Measurements from ENCODE around the gene KIAA1755. TPM values are rescaled to one million over a fixed set of nuclear protein-coding genes. Genes with fewer than 3 reads are reported as not detected.

KIAA1755 gene
- total and polyA plus RNA-seq, 2 of the 4 experiments (the other 2 are of a cell fraction) = 2.5 to 5.1 TPM

DNA sequence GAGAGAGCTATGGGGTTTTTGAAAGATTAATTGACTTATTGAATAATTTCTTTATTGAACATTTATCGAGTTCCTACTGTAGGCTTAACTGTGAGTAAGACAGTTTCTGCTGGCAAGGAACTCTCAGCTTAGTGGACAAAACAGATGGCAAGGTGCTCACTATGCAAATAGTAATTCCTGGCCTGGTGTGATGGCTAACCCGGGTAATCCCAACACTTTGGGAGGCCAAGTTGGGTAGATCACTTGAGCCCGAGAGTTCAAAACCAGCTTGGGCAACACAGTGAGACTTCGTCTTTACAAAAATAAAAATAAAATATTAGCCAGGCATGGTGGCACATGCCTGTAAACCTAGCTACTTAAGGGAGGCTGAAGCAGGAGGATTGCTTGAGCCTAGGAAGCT, 82.0 kb downstream of the KIAA1755 start:
- H3K4me1 ChIP-seq (ENCODE audit: control insufficient read depth, insufficient read depth, low read length) = peaks cover 3% of the 10 kb centered on the region; the same call in 1 of the 2 replicates
- H3K23ac ChIP-seq (ENCODE audit: low read depth, low read length) = no peak overlapping the region
- no peaks in the 10 kb centered on the region for H4K20me1 ChIP-seq (ENCODE audit: insufficient read depth, low read length)
- H3K4me3 ChIP-seq (ENCODE audit: insufficient read depth, low read depth, low read length) = no peak overlapping the region
- H3K9me3 ChIP-seq (ENCODE audit: control insufficient read depth, insufficient read depth, low read length) = peaks cover 5% of the 10 kb centered on the region; the same call in 1 of the 2 replicates
- H3K27me3 ChIP-seq (ENCODE audit: control insufficient read depth, insufficient read depth, low read length) = no peaks in the 10 kb centered on the region
- H3K4me2 ChIP-seq (ENCODE audit: low read depth, low read length) = no peak overlapping the region
- BruUV-seq (replicated peaks) = no TSS peak
- H2BK20ac ChIP-seq (ENCODE audit: low read depth, low read length) = no peak overlapping the region
- no peak overlapping the region for H3K9ac ChIP-seq (ENCODE audit: low read depth, low read length)
- dilution Hi-C loops (cut with HindIII; ENCODE audit: low sequenced_read_pairs, unreplicated experiment) (no loop called here), intact Hi-C loops (cut with micrococcal nuclease) (no loop called here), in situ Hi-C loops (cut with MboI; ENCODE audit: low sequenced_read_pairs) (no loop called here)
- H3K4ac ChIP-seq (ENCODE audit: low read depth, low read length) = no peak overlapping the region
- no peaks in the 10 kb centered on the region for H3K36me3 ChIP-seq (ENCODE audit: control insufficient read depth, insufficient read depth, low read length)
- H4K8ac ChIP-seq (ENCODE audit: low read depth in 2 of 2, low read length in 2 of 2) = no peak overlapping the region
- no peak overlapping the region for H2BK120ac ChIP-seq (ENCODE audit: low read depth, low read length)
- H3K56ac ChIP-seq (ENCODE audit: extremely low read depth, insufficient read depth, low read length) = no peak overlapping the region
- DNase-seq = no peak
- no peak overlapping the region for H2AK9ac ChIP-seq (replicated peaks; ENCODE audit: low read depth, low read length, poor library complexity)
- ChIA-PET CTCF (no interaction called here), POLR2A (ENCODE audit: unreplicated experiment) (no interaction called here)
- no peak overlapping the region for H2BK5ac ChIP-seq (ENCODE audit: low read depth, low read length, poor library complexity, severe bottlenecking)
- 86% methylated on average over 2 of the region's 4 CpGs; no CpG with 5 or more reads in 1 of the 2 experiments for WGBS, 2 experiments (ENCODE audit: extremely low coverage in 2 of 2, insufficient read length in 1 of 2)
- no peak overlapping the region for H2AFZ ChIP-seq (replicated peaks; ENCODE audit: low read length, poor library complexity)
- no peak overlapping the region for H2BK15ac ChIP-seq (ENCODE audit: low read depth, low read length)
- no peaks in the 10 kb centered on the region for H3K79me1 ChIP-seq (ENCODE audit: low read depth in 1 of 2, low read length in 2 of 2)
- TF ChIP-seq SMC3 (IDR thresholded peaks at IDR 0.05; ENCODE audit: low read depth, low read length) (no peak), BHLHE40 (IDR thresholded peaks at IDR 0.05; ENCODE audit: low read depth, low read length) (no peak), RFX5 (IDR thresholded peaks at IDR 0.05; ENCODE audit: low read depth, low read length) (no peak), NFE2L2 (IDR thresholded peaks at IDR 0.05; ENCODE audit: low read depth, low read length) (no peak), MXI1 (IDR thresholded peaks at IDR 0.05; ENCODE audit: borderline replicate concordance, low read depth, low read length) (no peak), RAD21 (IDR thresholded peaks at IDR 0.05; ENCODE audit: low read length) (no peak), RCOR1 (IDR thresholded peaks at IDR 0.05; ENCODE audit: insufficient replicate concordance, low read length) (no peak), MAFK (IDR thresholded peaks at IDR 0.05; ENCODE audit: low read depth, low read length) (no peak), FOS (IDR thresholded peaks at IDR 0.05; ENCODE audit: low read depth, low read length) (no peak), POLR2A (IDR thresholded peaks at IDR 0.05; ENCODE audit: low read depth, low read length) (no peak), CEBPB (IDR thresholded peaks at IDR 0.05; ENCODE audit: low read depth, low read length) (no peak)
- TF ChIP-seq, protein P1, sequence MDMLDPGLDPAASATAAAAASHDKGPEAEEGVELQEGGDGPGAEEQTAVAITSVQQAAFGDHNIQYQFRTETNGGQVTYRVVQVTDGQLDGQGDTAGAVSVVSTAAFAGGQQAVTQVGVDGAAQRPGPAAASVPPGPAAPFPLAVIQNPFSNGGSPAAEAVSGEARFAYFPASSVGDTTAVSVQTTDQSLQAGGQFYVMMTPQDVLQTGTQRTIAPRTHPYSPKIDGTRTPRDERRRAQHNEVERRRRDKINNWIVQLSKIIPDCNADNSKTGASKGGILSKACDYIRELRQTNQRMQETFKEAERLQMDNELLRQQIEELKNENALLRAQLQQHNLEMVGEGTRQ (IDR thresholded peaks at IDR 0.05; ENCODE audit: low read depth, low read length) = no peak
- TF ChIP-seq, protein P2, sequence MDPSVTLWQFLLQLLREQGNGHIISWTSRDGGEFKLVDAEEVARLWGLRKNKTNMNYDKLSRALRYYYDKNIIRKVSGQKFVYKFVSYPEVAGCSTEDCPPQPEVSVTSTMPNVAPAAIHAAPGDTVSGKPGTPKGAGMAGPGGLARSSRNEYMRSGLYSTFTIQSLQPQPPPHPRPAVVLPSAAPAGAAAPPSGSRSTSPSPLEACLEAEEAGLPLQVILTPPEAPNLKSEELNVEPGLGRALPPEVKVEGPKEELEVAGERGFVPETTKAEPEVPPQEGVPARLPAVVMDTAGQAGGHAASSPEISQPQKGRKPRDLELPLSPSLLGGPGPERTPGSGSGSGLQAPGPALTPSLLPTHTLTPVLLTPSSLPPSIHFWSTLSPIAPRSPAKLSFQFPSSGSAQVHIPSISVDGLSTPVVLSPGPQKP (IDR thresholded peaks at IDR 0.05; ENCODE audit: borderline replicate concordance, low read depth, low read length) = no peak
- H3K27ac ChIP-seq (ENCODE audit: insufficient read depth, low read length) = no peak overlapping the region
- peaks cover 3% of the 10 kb centered on the region; the same call in 1 of the 2 replicates for H3K9me1 ChIP-seq (ENCODE audit: insufficient read depth, low read length)
- ATAC-seq (ENCODE audit: low read depth) = no peak
- no peak overlapping the region for H3K14ac ChIP-seq (replicated peaks; ENCODE audit: low read depth, low read length)
- H4K5ac ChIP-seq (ENCODE audit: low read depth, low read length) = no peak overlapping the region
- H3K18ac ChIP-seq (ENCODE audit: low read depth, low read length) = no peak overlapping the region; the same call in 1 of the 2 replicates
- no peak overlapping the region for H4K91ac ChIP-seq (ENCODE audit: insufficient read depth, low read depth, low read length)
- H2AK5ac ChIP-seq (ENCODE audit: low read depth, low read length) = no peak overlapping the region

All from IMR-90 (cell line).